ENCODE measurements around the gene RNF114.

Gene RNF114

DNA sequence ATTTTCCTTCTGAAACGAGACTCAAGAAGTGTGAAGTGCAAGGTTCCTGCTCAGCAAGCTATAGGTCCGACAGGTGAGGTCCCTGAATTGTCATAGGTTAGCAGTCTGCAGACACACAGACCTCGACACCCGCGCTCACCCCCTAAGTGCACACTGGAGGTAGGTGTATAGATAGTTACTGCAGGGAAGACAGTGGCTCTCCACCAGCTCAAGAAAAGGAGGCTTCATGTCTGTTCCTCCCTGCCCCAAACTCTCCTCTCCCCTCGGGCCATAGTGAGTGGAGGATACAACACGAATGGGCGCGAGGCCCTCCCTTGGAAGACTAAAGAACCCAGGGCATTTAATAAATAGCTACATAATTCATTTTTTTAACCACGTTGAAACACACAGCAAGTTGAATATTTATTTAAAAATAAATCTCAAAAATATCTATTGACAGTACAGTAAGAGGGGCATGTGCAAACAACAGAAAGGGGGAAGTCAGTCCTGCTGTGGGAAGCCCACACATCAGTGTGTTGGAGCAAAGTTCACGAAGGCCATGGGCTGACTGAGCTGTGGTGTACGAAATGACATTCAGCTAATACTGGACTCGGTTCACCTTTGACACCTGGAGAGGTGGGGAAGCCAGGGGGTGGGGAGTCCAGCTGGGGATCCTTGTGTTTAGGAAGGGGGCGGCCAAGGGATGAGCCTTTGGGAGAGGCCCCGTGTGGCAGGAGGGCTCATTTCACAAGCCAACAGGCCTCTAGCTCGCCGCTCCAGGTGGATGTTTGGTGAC, 31.6 kb upstream of the RNF114 start:
- no peak for DNase-seq

DNA sequence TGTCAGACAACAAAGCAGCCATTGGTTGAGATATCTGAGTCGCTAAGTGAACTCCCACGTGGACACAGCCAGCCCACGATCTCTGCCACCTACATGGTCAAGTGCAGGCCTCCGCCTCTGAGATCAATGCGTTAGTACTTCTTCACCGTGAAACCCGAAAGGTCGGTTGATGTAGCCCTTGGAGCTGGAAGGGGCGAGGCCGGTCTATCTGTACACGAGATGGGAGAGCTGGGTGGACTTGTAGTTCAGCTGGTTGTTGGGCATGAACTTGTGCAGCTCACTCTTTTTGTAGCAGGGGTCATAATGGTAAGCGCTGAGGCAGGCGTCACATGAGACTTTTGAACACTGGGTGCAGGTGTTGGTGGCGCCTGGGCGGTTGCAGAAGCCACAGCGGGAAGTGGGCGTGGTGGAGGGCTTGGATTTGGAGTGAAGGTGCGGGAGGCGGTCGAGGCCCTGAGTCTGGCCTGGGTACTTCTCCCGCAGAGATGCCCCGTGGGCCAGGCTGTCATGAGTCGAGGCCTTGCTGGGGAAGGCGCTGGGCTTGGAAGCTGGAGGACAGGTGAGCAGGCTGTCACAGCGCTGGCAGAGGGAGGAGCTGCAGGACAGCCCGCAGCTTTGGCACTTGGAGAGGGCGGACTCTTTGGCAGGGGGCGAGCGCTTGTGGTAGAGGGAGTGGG, 30.6 kb upstream of the RNF114 start:
- no peak for DNase-seq

DNA sequence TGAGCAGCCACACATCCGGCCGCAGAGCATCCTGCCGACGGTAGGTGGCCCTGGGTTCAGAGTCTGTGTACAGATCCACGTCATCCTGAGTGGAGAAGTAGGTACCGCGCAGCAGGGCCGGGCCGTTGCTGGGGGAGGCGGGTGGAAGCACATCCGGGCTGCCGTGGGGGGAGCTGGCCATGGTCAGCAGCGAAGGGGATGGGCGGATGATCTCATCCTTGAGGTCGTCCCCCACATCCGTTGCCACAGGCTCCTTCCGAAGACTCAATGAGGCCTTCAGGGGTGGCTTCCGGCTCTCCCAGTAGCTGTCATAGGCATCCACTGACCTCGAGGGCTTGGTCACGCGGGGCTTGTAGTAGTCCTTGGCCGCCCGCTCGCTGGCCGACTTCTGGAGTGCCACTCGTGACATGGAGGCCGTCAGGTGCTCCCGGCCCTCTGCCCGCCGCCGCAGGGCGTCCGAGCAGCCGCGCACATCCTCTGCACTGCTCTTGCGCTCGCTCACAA, 30.0 kb upstream of the RNF114 start:
- no peak for DNase-seq

DNA sequence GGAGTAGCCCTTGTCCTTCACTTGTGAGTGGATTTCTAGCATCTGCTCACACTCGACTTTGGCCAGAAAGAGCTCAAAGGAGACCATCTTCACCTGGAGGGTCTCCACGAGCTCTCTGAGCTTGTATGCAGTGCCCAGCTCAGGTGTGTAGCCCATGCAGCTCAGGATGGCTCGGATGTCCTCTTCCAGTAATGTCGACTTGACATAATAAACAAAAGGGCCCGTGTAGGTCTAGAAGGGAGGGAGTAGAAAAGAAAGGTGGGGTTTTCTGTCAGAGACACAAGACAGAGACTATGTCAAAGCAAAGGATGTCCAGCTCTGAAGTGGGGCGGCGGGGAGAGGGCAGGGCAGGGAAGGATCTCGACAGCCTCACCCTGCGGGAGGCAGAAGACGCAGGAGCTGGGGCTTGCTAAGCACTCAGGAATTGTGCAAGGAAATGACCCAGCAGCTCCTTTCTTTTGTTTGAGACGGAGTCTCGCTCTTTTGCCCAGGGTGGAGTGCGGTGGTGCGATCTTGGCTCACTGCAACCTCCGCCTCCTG, 29.5 kb upstream of the RNF114 start:
- no peak for DNase-seq

DNA sequence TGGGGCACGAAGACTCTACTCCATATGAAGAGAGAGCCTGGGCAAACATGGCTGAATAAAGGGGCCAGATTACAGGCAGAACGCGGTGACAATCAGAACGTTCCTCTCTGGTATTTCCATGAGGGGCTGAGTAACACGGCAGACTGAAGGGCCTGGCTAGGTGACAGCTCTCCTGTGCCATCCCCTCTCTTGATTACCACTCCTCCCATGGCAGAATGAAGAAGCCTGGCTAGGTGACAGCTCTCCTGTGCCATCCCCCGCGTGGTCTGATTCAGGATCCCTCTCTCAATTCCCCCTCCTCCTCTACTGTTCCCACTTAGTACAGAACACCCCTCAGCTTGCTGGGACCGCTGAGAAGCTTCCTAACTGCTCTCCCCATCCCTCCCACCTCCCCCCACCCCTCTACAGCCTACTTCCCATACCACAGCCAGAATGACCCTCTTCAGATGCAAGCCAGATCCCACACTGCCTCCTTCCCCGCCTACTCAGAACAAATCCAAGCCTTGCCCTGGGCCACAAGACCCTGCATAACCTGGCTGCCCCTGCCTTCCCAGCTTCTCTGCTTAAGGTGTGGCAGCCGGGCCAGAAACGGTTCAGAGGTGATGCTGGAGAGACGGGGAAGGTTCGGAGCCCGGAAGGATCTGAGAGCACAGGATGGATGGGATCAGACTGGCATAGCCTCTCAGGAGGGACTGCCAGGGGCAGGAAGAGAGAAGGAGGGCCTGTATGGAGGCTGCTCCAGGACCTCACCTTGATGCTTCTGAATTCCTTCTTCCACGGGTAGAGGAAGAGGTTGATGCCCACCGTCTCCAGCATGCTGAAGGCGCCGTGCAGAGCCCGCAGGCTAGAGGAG, 28.6 kb upstream of the RNF114 start:
- DNase-seq, result no peak

DNA sequence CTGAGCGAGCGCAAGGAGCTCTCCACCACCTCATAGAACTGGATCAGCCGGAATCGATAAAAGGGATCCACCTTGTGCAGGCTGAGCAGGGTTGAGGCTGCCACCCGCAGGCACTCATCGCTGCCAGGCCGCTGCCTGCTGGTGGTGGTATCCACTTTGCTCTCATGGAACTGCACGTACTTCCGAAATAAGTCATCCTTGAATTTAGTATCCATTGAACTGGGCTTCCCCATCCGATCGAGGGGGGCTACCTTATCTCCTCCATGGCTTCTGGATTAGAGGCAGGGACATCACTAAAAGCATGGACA, 28.0 kb upstream of the RNF114 start:
- no peak for DNase-seq

DNA sequence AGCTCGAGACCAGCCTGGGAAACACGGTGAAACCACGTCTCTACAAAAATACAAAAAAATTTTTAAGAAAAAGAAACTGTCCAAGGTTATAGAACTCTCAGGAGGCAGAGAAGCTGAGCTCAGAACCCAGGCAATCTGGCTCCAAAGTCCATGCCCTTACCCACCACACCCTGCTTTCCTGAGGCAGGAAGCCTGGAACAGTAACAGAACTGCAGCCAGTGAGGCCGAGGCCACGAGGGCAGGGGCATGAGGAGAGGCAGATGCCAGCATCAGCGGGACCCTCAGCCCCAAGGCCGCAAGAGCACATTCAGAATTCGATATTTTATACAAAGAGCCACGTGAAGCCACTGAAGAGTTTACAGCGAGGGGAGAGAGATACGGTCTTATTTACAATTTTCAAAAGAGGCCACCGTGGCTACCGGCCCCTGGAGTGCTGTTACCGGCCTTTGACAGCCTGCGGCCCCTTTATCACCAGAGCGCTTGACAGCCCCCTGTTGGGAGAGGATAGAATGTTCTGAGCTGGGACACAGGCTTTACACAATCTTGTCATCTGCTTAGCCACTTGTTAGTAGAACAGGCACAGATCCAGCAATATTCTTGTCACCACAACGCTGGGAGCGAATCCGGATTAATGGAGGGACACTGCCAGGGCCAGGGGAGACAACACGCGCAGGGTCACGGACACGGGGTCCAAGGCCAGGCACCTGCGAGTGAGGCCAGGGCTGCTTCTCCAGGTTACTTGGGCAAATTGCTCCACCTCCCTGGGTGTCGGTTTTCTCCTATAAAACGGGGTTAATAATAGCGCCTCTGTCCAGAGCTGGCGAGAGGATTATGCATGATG, 26.5 kb upstream of the RNF114 start:
- no peak for DNase-seq

DNA sequence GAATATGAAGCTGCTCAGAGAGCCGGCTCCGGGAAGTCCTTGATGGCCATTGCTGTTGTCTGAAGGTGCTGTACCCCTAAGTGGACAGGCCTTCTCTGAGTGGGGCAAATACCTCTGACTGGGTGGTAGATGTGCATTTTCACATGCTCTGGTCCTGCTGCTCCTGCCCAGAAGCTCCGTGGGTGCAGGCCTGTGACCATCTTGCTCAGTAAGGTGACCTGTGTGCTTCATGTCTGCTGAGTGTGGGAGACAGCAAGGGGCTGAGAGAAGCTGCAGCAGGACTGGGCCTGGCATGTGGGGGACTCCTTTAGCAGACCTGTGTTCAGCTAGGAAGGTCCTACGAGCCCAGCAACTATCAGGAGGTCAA, 25.9 kb upstream of the RNF114 start:
- DNase-seq, result no peak

DNA sequence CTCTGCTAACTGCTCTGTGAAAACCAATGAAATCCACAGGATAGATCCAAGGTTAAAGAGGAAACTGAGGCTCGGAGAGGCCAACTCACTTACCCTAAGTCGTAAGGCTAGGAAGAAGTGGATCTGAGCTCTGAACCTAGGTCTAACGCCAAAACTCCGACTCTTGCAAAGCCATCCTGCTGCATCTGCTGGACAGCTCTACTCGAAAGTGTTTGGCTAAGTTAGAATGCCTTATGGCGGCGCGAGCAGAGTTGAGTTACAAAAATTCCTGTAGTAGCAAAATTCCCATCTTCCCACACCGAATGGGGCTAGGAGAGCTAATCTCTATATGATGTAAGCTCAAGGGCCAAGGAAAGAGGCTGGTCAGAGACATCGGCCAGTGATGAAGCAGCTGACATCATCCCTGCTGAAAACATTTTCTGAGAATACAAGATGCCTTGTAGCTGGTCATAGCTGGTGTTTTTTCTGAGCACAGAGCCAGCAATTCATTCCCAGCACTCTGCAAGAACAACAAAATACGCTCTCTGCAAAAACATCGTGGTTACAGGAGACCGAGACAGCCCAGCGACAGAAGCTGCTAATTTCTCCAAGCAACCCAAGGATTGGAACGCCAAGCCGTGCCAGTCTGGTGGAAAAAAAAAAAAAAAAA, 22.7 kb upstream of the RNF114 start:
- DNase-seq, result no peak

DNA sequence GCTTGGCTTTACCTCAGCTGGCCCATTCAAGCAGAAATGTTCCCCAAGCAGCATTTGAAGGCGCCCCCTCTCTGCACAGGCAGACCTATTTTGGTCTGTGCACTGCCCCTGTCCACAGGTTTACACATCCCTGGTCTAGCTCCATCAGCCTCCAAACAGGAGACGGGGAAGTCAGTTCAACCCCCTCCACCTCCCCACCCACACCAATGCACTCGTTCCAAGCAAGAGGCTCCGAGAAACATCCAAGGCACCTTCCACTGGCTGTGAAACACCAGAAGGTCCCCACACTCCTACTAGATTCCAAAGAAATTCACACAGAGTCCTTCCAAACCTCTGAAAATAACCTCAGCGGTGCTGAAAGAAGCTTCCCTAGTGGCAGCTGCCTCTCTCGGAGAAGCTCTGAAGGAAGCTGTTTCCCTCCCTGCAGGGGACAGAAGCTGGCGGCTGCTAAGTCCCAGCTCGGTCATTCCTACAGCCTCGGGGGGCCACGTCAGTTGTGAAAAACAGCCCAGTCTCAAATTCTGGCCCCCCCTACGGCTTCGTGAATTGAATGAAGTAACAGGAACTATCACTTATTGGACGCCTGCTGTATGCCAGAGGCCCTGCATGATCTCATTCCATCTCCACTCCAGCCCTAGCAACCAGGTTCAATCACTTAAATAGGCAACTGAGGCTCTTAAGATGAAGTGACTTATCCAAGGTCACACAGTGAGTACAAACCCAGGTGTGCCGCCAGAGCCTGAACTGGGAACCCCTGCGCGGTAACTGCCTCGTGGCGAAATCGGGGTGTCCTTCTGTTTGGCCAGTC, 21.7 kb upstream of the RNF114 start:
- DNase-seq, result no peak

DNA sequence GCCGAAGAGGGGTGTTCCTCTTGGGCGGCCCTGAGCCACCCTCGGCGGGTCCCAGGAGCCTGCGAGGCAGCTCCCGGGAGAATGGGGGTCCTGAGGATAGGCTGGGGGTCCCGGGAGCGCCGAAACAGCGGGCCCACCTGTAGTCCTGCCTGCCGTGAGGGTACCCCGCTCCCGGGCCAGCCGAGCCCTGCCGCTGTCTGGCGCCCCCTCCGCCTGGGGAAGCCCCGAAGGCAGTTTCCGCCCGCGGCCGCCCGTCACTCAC, 21.1 kb upstream of the RNF114 start:
- DNase-seq, result no peak

DNA sequence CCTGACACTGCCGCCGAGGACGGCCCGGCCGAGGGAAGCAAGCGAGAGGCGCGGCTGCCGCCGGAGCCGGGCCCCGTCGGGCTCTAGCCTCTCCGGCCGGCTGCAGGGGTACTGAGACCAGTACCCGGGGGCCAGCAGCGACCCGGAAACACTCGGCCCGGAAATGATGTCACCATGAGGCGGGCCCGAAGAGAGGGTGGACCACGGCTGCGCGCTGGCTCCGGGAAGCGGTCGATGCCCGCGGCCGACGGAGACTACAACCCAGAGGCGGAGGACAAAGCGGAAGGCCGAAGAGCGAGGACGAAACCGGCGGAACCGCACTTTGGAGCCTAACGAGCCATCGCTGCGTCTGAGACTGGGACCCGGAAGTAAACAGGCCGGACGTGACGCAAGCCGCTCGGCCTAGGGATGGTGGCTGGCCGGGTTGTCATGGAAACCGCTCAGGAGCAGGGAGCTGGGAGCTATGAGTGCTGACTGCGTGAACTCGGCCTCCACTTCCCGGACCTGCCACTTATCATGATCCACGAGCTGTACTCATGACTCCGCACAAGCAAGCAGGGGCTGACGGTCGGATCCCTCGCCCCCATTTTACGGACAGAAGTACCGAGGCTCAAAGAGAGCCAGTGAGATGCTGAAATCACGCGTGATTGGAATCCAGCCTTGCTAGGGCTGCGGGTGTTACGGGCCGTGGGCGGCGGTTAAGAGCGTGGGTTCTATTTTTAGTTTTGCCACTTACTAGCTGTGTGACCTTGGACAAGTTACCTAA, 20.6 kb upstream of the RNF114 start, which contains the start of gene SPATA2:
SPATA2 (minus strand) TSS at position 150 of the 766 bp plus-strand sequence. CDS start 7,039 bp downstream, outside the sequence.
- peak; percentile 94 for DNase-seq

DNA sequence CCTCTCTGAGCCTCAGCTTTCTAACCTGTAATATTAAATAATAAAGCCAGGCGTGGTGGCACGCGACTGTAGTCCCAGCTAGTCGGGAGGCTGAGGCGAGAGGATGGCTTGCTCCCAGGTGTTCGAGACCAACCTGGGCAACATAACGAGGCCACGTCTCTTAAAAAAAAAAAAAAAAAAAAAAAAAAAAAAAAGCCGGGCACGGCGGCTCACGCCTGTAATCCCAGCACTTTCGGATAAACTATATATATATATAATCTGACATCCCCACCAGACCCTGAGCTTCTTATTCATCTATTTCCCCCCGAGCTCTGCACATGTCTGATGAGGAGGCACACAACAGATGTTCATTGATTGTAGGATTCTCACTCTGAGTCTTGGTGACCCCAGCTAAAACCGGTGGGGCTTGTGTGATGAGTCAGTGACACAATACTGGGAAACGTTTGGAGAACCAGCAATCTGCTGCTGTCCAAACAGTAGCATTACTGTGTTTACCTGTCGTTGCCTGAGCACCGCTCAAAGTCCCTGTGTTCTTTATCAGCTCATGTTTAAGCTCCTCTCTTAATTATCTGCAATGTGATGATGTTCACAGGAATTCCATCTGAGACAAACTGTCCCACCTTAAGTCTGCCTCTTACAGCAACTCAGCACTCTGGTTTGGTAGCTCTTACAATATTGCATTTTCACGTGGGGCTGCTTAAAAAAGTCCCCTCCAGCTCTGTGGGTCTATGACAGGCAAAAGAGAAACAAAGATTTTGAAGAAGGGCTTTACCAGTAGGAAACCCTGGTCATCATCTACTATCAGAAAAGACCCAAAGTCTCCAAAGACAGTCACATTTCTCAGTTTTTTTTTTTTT, 19.8 kb upstream of the RNF114 start:
- no peak for DNase-seq

DNA sequence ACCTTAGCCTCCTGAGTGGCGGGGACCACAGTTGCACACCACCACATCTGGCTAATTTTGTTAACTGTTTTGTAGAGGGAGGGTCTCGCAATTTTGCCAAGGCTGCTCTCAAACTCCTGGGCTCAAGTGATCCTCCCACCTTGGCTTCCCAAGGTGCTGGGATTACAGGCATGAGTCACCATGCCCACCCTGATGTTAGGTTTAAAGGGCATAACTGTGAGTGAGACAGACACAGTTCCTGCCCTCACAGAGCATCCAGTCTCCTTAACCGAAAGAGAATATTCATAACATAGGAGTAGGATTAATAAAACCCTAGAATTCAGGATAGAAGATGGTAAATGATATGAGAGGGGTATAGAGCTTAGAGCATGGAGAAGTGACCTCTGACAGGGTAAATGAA, 17.8 kb upstream of the RNF114 start:
- no peak for DNase-seq

DNA sequence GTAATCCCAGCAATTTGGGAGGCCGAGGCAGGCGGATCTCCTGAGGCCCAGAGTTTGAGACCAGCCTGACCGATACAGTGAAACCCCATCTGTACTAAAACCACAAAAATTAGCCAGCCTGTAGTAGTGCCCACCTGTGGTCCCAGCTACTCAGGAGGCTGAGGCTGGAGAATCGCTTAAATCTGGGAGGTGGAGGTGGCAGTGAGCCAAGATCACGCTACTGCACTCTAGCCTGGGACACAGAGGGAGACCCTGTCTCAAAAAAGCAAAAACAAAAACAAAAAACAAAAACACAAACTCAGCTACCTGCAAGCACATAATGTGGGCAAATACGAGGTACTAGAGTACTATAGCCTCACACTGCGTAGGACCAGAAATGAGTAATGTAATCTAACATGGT, 17.2 kb upstream of the RNF114 start:
- no peak for DNase-seq

DNA sequence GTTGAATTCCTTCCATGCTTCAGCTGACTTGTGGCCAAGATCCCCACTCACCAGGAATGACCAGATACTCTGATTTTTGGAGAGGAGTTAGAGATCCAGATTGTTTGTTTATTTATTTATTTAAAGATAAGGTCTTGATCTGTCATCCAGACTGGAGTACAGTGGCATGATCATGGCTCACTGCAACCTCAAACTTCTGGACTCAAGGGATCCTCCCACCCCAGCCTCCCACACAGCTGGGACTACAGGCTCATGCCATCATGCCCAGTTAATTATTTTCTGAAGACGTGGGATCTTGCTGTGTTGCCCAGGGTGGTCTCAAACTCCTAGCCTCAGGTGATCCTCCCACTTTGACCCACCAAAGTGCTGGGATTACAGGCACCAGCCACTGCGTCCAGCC, 16.7 kb upstream of the RNF114 start:
- DNase-seq, result no peak

DNA sequence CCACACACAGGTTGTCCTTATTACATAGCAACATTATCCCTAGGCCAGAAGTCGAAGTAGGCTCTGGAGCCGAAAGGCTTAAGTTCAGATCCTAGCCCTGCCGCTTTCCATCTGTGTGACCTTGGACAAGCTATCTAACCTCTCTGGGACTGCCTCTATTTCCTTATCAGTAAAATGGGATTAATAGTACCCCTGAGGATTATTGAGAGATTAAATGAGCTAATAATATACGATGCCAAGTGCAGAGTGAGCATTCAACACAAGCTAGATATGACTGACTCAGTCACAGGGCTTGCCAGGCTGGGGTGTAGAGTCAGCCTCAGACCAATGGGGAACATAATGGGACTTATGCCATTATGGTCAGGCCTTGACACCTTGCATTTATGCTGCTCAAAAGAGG, 11.9 kb upstream of the RNF114 start:
- no peak for DNase-seq

DNA sequence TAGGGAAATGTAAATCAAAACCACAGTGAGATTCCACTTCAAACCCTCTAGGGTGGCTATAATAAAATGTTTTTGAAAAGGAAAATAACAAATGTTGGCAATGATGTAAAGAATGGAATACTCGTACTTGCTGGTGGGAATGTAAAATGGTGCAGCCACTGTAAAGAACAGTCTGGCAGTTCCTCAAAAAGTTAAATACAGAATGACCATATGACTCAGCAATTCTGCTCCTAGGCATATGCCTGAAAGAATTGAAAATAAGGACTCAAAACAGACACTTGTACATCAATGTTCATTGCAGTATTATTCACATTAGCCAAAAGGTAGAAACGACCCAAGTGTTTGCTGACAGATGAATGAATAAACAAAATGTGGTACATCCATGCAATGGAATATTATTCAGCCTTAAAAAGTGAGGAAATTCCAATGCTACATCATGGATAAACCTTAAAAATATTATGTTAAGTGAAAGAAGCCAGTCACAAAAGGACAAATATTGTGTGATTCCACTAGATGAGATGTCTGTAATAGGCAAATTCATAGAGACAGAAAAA, 10.2 kb upstream of the RNF114 start:
- no peak for DNase-seq
